ENCODE data around the gene SMLR1.

DNA sequence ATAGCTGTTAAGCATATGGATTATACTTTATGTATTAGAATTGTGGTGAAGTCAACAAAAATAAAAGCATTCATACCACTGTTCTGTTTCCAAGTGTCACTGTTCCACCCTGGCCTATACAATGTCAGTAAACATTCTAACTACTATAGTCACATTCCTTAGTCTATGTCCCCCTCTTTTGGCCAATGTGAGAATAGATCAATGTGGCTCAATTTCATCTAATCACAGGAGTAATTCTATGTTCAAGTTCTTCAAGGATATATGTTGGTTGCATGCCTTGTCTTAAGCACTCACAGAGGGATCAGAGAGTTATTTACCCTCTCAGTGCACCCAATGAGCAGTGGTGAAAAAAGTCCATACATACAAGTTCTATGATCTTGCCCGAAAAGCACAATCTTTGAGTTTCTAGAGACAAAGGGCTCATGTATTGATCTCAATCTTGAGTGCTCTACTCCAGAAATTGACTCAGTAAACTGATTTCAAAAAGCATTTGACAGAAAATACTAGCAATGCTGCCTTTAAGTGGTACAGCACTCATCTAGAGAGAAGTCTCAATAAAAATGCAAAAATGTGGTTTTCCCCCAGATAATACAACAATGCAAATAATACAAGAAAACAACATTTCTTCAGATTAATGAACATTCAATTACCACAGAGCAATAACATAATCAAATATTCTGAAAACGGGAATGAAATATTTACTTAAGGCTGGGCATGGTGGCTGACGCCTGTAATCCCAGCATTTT, 16.5 kb downstream of the SMLR1 start:
- no peak for TF ChIP-seq EZH2phosphoT487 (IDR thresholded peaks at IDR 0.05; ENCODE audit: borderline replicate concordance)
- TF ChIP-seq, protein P1, sequence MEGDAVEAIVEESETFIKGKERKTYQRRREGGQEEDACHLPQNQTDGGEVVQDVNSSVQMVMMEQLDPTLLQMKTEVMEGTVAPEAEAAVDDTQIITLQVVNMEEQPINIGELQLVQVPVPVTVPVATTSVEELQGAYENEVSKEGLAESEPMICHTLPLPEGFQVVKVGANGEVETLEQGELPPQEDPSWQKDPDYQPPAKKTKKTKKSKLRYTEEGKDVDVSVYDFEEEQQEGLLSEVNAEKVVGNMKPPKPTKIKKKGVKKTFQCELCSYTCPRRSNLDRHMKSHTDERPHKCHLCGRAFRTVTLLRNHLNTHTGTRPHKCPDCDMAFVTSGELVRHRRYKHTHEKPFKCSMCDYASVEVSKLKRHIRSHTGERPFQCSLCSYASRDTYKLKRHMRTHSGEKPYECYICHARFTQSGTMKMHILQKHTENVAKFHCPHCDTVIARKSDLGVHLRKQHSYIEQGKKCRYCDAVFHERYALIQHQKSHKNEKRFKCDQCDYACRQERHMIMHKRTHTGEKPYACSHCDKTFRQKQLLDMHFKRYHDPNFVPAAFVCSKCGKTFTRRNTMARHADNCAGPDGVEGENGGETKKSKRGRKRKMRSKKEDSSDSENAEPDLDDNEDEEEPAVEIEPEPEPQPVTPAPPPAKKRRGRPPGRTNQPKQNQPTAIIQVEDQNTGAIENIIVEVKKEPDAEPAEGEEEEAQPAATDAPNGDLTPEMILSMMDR (conservative IDR thresholded peaks at IDR 0.05; ENCODE audit: low read length), result peak; percentile 81
